Measurements from ENCODE around the gene MAD1L1. TPM values are rescaled to one million over a fixed set of nuclear protein-coding genes. Genes with fewer than 3 reads are reported as not detected.
A peak's percentile ranks its signal among the peaks of the same experiment; 100 is the strongest.

MAD1L1 gene
- total RNA-seq, 4 donors from 2014 or later: 18.4 to 39.1 (median 25.7) TPM

DNA sequence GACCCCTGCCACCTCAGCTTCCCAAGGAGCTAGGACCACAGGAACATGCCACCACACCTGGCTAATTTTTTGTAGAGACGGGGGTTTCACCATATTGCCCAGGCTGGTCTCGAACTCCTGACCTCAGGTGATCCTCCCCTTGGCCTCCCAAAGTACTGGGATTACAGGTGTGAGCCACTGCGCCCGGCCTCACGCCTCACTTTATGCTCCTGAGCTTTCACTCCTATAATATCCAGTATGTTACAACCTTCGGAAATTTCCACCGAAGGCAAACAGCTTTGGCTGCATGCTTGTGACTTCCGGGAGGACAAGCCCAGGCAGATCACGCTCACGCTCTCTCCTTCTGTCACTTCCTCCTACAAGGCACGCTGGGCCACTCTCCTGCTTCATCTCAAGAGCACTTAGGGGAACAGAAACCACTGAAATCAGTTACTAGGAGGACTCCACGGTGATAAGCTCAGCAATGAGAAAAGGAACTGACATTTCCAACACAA is 4.4 kb upstream of the MAD1L1 start:
- ATAC-seq (ENCODE audit: low FRiP score) (no peak), DNase-seq (ENCODE audit: low spot score) (no peak)
- TF ChIP-seq CTCF (IDR thresholded peaks at IDR 0.05): no peak

DNA sequence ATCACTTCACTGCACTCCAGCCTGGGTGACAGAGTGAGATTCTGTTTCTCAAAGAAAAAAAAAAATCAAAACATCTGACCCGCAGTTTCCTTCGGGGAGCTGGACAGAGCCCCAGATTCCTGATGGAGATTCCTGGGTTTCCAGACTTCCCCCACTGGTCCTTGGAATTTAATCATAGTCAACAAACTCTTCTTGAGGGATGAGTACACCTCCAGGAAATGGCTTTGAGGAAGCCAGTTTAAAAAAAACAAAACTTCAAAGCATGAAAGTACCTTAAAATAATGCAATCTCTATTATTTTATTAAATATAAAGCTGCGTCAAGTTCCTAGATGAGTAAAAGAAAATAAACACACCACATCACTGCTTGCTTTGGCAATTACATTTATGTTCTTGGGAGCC is 1.2 kb upstream of the MAD1L1 start:
- ATAC-seq (ENCODE audit: low FRiP score) (no peak), DNase-seq (ENCODE audit: low spot score) (no peak)
- no peak for TF ChIP-seq CTCF (IDR thresholded peaks at IDR 0.05)

- peak; percentile 52 for ATAC-seq (ENCODE audit: low FRiP score)
- DNase-seq (ENCODE audit: low spot score): no peak
- no peak for TF ChIP-seq CTCF (IDR thresholded peaks at IDR 0.05)
Observed at GRCh38 chr7:2231992-2232765, 566 bp downstream of the MAD1L1 start.

- no peak for DNase-seq (ENCODE audit: low spot score)
- no peak for TF ChIP-seq CTCF (IDR thresholded peaks at IDR 0.05)
- ATAC-seq (ENCODE audit: low FRiP score): no peak
Observed at GRCh38 chr7:2230882-2231281, 1.9 kb downstream of the MAD1L1 start.

- DNase-seq (ENCODE audit: low spot score): no peak
- no peak for ATAC-seq (ENCODE audit: low FRiP score)
- TF ChIP-seq CTCF (IDR thresholded peaks at IDR 0.05): no peak
Observed at GRCh38 chr7:2230226-2230625, 2.5 kb downstream of the MAD1L1 start.

DNA sequence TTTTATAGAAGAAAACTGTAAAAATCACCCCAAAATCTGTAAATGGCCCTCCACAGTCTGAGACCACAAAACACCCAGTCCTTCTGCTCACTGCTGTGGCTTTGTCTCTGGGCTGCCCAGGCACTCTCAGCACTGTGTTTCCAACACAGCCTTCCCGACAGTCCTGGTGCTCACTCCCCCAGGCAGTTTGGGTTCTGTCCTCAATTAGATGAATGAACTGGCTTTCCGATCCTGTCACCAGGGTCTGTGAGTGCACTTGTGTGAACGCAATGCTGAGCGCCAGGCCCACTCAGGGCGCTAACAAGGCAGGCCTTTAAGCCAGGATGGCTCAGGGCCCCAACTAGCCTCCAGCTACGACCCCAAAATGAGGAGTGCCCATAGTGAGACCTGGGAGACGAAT is 3.3 kb downstream of the MAD1L1 start:
- ATAC-seq (ENCODE audit: low FRiP score) (no peak), DNase-seq (ENCODE audit: low spot score) (no peak)
- no peak for TF ChIP-seq CTCF (IDR thresholded peaks at IDR 0.05)

GRCh38 chr7:2228921-2229320 is 3.8 kb downstream of the MAD1L1 start:
- no peak for ATAC-seq (ENCODE audit: low FRiP score)
- DNase-seq (ENCODE audit: low spot score): no peak
- no peak for TF ChIP-seq CTCF (IDR thresholded peaks at IDR 0.05)
